OCI-LY1 (cell line): ENCODE data around the gene LAMC3.
A peak's percentile ranks its signal among the peaks of the same experiment; 100 is the strongest.

Source experiments
- H2AFZ ChIP-seq: fragments of 200-600 bp; sonication (generic), shearing (Covaris generic); 2 replicates; pipeline ENCODE4 v1.6.0; 2014; ENCODE audit warnings: antibody characterized with exemption, mild to moderate bottlenecking, low read length
- H3F3A ChIP-seq: fragments of 200-600 bp; sonication (generic), shearing (Covaris generic); 2 replicates; pipeline ENCODE4 v1.6.0; 2014; ENCODE audit warnings: mild to moderate bottlenecking, antibody characterized with exemption, low read length, moderate library complexity; ENCODE audit not compliant: insufficient read depth
- H3K27ac ChIP-seq: fragments of 200-600 bp; sonication (generic); 2 replicates; pipeline ENCODE4 v1.5.1; 2014; ENCODE audit warnings: low read length, mixed run types, mild to moderate bottlenecking, low read depth; ENCODE audit not compliant: poor library complexity, severe bottlenecking
- H3K27me3 ChIP-seq: fragments of 200-600 bp; sonication (generic); 2 replicates; pipeline ENCODE4 v1.6.0; 2014; ENCODE audit warnings: antibody characterized with exemption, mild to moderate bottlenecking, low read length, moderate library complexity; ENCODE audit not compliant: insufficient read depth
- H3K36me3 ChIP-seq: fragments of 200-600 bp; sonication (generic); 2 replicates; pipeline ENCODE4 v1.6.1; 2014; ENCODE audit warnings: mild to moderate bottlenecking, antibody characterized with exemption, low read length, moderate library complexity, mixed read lengths; ENCODE audit not compliant: insufficient read depth
- H3K4me1 ChIP-seq: fragments of 200-600 bp; sonication (generic); 2 replicates; pipeline ENCODE4 v1.5.1; 2014; ENCODE audit warnings: mild to moderate bottlenecking, low read length, moderate library complexity; ENCODE audit not compliant: insufficient read depth, severe bottlenecking
- H3K4me2 ChIP-seq: fragments of 200-600 bp; sonication (generic), shearing (Covaris generic); 2 replicates; pipeline ENCODE4 v1.6.1; 2014; ENCODE audit warnings: low read length
- H3K4me3 ChIP-seq: fragments of 200-600 bp; sonication (generic); 2 replicates; pipeline ENCODE4 v1.5.1; 2014; ENCODE audit warnings: low read length, low read depth, mild to moderate bottlenecking, mixed read lengths; ENCODE audit not compliant: poor library complexity, severe bottlenecking
- H3K79me2 ChIP-seq: fragments of 200-600 bp; shearing (Covaris generic); 2 replicates; pipeline ENCODE4 v1.6.1; 2016; ENCODE audit warnings: mixed run types, low read length, mixed read lengths; ENCODE audit not compliant: insufficient read depth
- H3K9ac ChIP-seq: fragments of 200-600 bp; sonication (generic), shearing (Covaris generic); 2 replicates; pipeline ENCODE4 v1.6.1; 2014; ENCODE audit warnings: mild to moderate bottlenecking, low read length, mixed read lengths
- H3K9me2 ChIP-seq: fragments of 200-600 bp; sonication (generic), shearing (Covaris generic); 2 replicates; pipeline ENCODE4 v1.6.1; 2014; ENCODE audit warnings: low read depth, mild to moderate bottlenecking, low read length, mixed read lengths
- H3K9me3 ChIP-seq: fragments of 200-600 bp; shearing (Covaris generic); 2 replicates; pipeline ENCODE4 v1.6.1; 2014; ENCODE audit warnings: low read length, mixed read lengths
- H4K20me1 ChIP-seq: fragments of 200-600 bp; sonication (generic), shearing (Covaris generic); 2 replicates; pipeline ENCODE4 v1.6.0; 2016; ENCODE audit warnings: mild to moderate bottlenecking, low read length; ENCODE audit not compliant: insufficient read depth
- EZH2 ChIP-seq: fragments of 200-600 bp; sonication (generic), shearing (Covaris generic); IDR thresholded peaks from 2 replicates; pipeline ENCODE4 v1.8.0; 2017; ENCODE audit warnings: borderline replicate concordance, mixed run types, mild to moderate bottlenecking, antibody characterized with exemption, low read length, moderate library complexity, mixed read lengths
- TF ChIP-seq, protein P1 (sequence below): fragments of 200-600 bp; sonication (generic), shearing (Covaris generic); IDR thresholded peaks from 2 replicates; pipeline ENCODE4 v1.5.1; 2017; ENCODE audit warnings: mild to moderate bottlenecking, antibody characterized with exemption, low read length, moderate library complexity, mixed read lengths

The LAMC3 gene

DNA sequence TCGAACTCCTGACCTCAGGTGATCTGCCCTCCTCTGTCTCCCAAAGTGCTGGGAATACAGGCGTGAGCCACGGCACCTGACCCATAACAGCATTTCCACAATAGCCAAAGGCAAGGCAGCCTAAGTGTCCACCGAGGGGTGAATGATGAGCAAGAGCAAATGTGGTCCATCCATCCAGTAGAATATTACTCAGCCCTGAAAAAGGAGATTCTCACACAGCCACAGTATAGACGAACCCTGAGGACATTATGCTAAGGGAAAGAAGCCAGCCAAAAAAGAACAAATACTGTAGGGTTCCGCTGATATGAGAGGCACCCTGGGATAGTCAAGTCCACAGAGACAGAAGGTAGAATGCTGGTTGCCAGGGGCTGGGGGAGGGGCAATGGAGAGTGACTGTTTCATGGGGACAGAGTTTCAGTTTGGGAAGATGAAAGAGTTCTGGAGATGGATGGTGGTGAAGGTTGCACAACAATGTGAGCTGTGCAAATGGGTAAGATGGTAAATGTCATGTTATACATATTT lies 7.0 kb downstream of the LAMC3 start:
- no peak overlapping the region for H2AFZ ChIP-seq
- TF ChIP-seq, protein P1, sequence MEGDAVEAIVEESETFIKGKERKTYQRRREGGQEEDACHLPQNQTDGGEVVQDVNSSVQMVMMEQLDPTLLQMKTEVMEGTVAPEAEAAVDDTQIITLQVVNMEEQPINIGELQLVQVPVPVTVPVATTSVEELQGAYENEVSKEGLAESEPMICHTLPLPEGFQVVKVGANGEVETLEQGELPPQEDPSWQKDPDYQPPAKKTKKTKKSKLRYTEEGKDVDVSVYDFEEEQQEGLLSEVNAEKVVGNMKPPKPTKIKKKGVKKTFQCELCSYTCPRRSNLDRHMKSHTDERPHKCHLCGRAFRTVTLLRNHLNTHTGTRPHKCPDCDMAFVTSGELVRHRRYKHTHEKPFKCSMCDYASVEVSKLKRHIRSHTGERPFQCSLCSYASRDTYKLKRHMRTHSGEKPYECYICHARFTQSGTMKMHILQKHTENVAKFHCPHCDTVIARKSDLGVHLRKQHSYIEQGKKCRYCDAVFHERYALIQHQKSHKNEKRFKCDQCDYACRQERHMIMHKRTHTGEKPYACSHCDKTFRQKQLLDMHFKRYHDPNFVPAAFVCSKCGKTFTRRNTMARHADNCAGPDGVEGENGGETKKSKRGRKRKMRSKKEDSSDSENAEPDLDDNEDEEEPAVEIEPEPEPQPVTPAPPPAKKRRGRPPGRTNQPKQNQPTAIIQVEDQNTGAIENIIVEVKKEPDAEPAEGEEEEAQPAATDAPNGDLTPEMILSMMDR = no peak
- TF ChIP-seq EZH2 = no peak
- H3K4me3 ChIP-seq = no peak overlapping the region
- no peak overlapping the region for H3K9ac ChIP-seq
- no peaks in the 10 kb centered on the region for H3K79me2 ChIP-seq
- no peaks in the 10 kb centered on the region for H3K36me3 ChIP-seq
- no peak overlapping the region for H3K4me2 ChIP-seq
- H3K27ac ChIP-seq = no peak overlapping the region
- H3K9me3 ChIP-seq = no peaks in the 10 kb centered on the region
- H4K20me1 ChIP-seq = no peaks in the 10 kb centered on the region
- H3K4me1 ChIP-seq = no peaks in the 10 kb centered on the region
- H3F3A ChIP-seq = no peaks in the 10 kb centered on the region
- H3K27me3 ChIP-seq = no peaks in the 10 kb centered on the region
- H3K9me2 ChIP-seq = no peaks in the 10 kb centered on the region

DNA sequence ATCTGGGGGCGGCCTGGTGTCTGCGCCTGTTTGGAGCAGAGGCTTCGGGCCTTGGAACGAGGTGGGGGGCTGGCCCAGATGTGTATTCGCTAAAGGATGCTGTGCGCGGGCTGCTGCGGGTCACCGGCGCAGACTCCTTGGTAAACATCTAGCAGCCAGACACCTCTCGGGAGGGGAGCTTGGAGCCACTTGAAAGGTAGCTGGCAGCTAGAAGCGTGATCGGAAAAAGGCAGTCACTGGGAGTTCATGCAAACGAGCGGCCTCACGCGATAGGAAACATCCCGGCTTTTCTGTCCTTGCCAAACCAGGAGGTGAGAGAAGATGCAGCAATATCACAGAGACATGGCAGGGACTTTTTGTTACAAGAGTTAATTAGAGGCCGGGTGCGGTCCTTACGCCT lies 8.1 kb downstream of the LAMC3 start:
- H3K27ac ChIP-seq = no peak overlapping the region
- no peak overlapping the region for H3K4me3 ChIP-seq
- H3K4me1 ChIP-seq = no peaks in the 10 kb centered on the region
- H3K36me3 ChIP-seq = no peaks in the 10 kb centered on the region
- H4K20me1 ChIP-seq = no peaks in the 10 kb centered on the region
- H3K79me2 ChIP-seq = no peaks in the 10 kb centered on the region
- no peak for TF ChIP-seq EZH2
- TF ChIP-seq, protein P1 = no peak
- no peaks in the 10 kb centered on the region for H3F3A ChIP-seq
- no peaks in the 10 kb centered on the region for H3K9me3 ChIP-seq
- no peaks in the 10 kb centered on the region for H3K27me3 ChIP-seq
- H3K4me2 ChIP-seq = no peak overlapping the region
- H2AFZ ChIP-seq = no peak overlapping the region
- H3K9ac ChIP-seq = no peak overlapping the region
- H3K9me2 ChIP-seq = no peaks in the 10 kb centered on the region

DNA sequence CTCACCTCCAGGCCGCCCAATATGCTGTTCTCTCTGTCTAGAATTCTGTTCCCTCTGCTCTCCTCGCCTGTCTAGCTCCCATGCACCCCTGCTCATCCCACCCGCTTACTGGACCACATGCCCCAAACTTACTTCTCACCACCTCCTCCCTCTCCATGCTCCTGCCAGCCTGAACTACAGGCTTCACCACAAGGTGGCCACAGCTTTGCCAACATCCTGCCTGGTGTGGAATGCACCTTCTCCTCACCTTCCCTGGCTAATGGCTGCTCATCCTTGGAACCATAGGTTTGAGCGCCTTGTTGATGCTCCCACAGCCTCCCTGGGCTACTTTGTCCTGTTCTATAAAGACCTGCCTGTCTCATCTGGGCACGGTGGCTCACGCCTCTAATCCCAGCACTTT lies 9.6 kb downstream of the LAMC3 start:
- no peaks in the 10 kb centered on the region for H4K20me1 ChIP-seq
- H3K9ac ChIP-seq = no peak overlapping the region
- no peaks in the 10 kb centered on the region for H3K9me3 ChIP-seq
- TF ChIP-seq, protein P1 = peak; percentile 15; the same call in 1 of the 2 replicates
- TF ChIP-seq EZH2 = no peak
- no peak overlapping the region for H3K4me2 ChIP-seq
- H3K27me3 ChIP-seq = no peaks in the 10 kb centered on the region
- no peak overlapping the region for H3K4me3 ChIP-seq
- H3K79me2 ChIP-seq = no peaks in the 10 kb centered on the region
- H3K4me1 ChIP-seq = no peaks in the 10 kb centered on the region
- H3K9me2 ChIP-seq = no peaks in the 10 kb centered on the region
- H3K36me3 ChIP-seq = no peaks in the 10 kb centered on the region
- no peaks in the 10 kb centered on the region for H3F3A ChIP-seq
- H3K27ac ChIP-seq = no peak overlapping the region
- H2AFZ ChIP-seq = no peak overlapping the region
